OCI-LY1 (cell line): Measurements from ENCODE around the gene SMAD1.

Source experiments
- EZH2 ChIP-seq: fragments of 200-600 bp; sonication (generic), shearing (Covaris generic); IDR thresholded peaks from 2 replicates; pipeline ENCODE4 v1.8.0; 2017; ENCODE audit warnings: borderline replicate concordance, mixed run types, mild to moderate bottlenecking, antibody characterized with exemption, low read length, moderate library complexity, mixed read lengths
- TF ChIP-seq, protein P1 (sequence below): fragments of 200-600 bp; sonication (generic), shearing (Covaris generic); IDR thresholded peaks from 2 replicates; pipeline ENCODE4 v1.5.1; 2017; ENCODE audit warnings: mild to moderate bottlenecking, antibody characterized with exemption, low read length, moderate library complexity, mixed read lengths

DNA sequence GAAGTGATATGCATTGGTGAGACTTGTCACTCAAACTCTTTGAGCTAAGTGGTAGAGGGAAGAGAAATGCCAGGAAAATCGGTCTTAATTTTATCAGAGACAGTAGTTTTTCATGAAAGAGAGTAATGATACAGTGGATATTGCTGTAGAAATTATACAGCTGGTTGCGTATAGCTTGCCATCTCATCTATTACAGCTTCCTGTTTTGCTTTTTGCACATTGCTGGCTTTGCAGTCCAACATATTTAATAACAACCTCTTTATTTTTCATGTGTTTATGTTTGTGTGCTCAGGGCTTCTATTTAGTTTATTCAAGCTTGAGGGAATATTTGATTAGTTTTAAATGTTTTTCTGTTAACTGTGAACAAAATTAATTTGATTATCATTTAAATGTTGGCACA, 11.5 kb downstream of the SMAD1 start:
- no peak for TF ChIP-seq EZH2
- TF ChIP-seq, protein P1, sequence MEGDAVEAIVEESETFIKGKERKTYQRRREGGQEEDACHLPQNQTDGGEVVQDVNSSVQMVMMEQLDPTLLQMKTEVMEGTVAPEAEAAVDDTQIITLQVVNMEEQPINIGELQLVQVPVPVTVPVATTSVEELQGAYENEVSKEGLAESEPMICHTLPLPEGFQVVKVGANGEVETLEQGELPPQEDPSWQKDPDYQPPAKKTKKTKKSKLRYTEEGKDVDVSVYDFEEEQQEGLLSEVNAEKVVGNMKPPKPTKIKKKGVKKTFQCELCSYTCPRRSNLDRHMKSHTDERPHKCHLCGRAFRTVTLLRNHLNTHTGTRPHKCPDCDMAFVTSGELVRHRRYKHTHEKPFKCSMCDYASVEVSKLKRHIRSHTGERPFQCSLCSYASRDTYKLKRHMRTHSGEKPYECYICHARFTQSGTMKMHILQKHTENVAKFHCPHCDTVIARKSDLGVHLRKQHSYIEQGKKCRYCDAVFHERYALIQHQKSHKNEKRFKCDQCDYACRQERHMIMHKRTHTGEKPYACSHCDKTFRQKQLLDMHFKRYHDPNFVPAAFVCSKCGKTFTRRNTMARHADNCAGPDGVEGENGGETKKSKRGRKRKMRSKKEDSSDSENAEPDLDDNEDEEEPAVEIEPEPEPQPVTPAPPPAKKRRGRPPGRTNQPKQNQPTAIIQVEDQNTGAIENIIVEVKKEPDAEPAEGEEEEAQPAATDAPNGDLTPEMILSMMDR, result no peak
